T-cell (primary cell): ENCODE measurements around the gene RNF141. TPM values are rescaled to one million over a fixed set of nuclear protein-coding genes. Genes with fewer than 3 reads are reported as not detected.

Source experiments
- ATAC-seq, 4 experiments: fragments of 200-7000 bp in 3 of 4; fragments of 150-1000 bp in 1 of 4; cut with Tn5 transposase; replicated peaks in 1 of 4; 1 replicate in 3 of 4; 2 replicates in 1 of 4; pipeline ENCODE4 v1.10.0; 2021; ENCODE audit warnings: moderate library complexity in 3 of 4, mild to moderate bottlenecking in 2 of 4, moderate number of reproducible peaks in 1 of 4
- CTCF ChIA-PET, 2 donors: fragments of 300-600 bp; sonication (Branson Sonifier 250); formaldehyde crosslinking; loops; one replicate each; lab custom pipeline; 2022; ENCODE audit warnings: antibody characterized with exemption in 2 of 2; lab: Charles Lee
- POLR2A ChIA-PET, 2 donors: fragments of 300-600 bp; sonication (Branson Sonifier 250); formaldehyde crosslinking; loops; one replicate each; lab custom pipeline; 2022; ENCODE audit warnings: antibody characterized with exemption in 2 of 2; lab: Charles Lee
- DNase-seq, 35 experiments: peaks; one replicate each; pipeline versions ENCODE4 v3.0.0 to v3.0.0-alpha.2; 2013 to 2023
- H3K27ac ChIP-seq: one replicate; pipeline ENCODE4 v1.5.1; 2013; ENCODE audit warnings: low read length
- H3K27me3 ChIP-seq, 2 experiments: replicated peaks in 1 of 2; 1 replicate in 1 of 2; 2 replicates in 1 of 2; pipeline versions ENCODE4 v1.6.1 to v1.7.0; 2013; ENCODE audit warnings: low read length in 1 of 2, mixed read lengths in 1 of 2; ENCODE audit not compliant: control insufficient read depth in 2 of 2, insufficient read depth in 2 of 2; ENCODE audit errors: extremely low read depth in 1 of 2
- H3K36me3 ChIP-seq, 2 donors: 1 replicate in 1 of 2; 2 replicates in 1 of 2; pipeline versions ENCODE4 v1.6.1 to v1.7.0; 2013; ENCODE audit warnings: low read length in 1 of 2; ENCODE audit not compliant: control insufficient read depth in 2 of 2, insufficient read depth in 1 of 2; ENCODE audit errors: extremely low read depth in 1 of 2
- H3K4me1 ChIP-seq, 2 experiments: 1 replicate in 1 of 2; 2 replicates in 1 of 2; pipeline versions ENCODE4 v1.6.1 to v1.7.0; 2013; ENCODE audit warnings: low read length in 2 of 2, mixed read lengths in 1 of 2; ENCODE audit not compliant: insufficient read depth in 2 of 2, control insufficient read depth in 1 of 2; ENCODE audit errors: extremely low read depth in 1 of 2
- H3K4me3 ChIP-seq, 2 donors: 1 replicate in 1 of 2; 2 replicates in 1 of 2; pipeline versions ENCODE4 v1.5.1 to v1.7.0; 2013; ENCODE audit warnings: mild to moderate bottlenecking in 2 of 2, low read length in 1 of 2, moderate library complexity in 1 of 2; ENCODE audit not compliant: control insufficient read depth in 1 of 2; ENCODE audit errors: extremely low read depth in 1 of 2
- H3K9me3 ChIP-seq: 2 replicates; pipeline ENCODE4 v1.7.0; 2013
- H3K27ac Mint-ChIP-seq, 2 donors: one replicate each; pipeline ENCODE4 v1.8.0; 2020 to 2021; ENCODE audit warnings: mild to moderate bottlenecking in 2 of 2, mixed read lengths in 2 of 2
- H3K27me3 Mint-ChIP-seq, 2 donors: one replicate each; pipeline ENCODE4 v1.8.0; 2021 to 2022; ENCODE audit warnings: mixed read lengths in 2 of 2
- H3K36me3 Mint-ChIP-seq: one replicate; pipeline ENCODE4 v1.8.0; 2021; ENCODE audit warnings: mixed read lengths
- H3K4me1 Mint-ChIP-seq, 3 donors: one replicate each; pipeline ENCODE4 v1.8.0; 2020 to 2022; ENCODE audit warnings: mixed read lengths in 3 of 3, mild to moderate bottlenecking in 1 of 3
- H3K4me3 Mint-ChIP-seq, 3 donors: one replicate each; pipeline ENCODE4 v1.8.0; 2020 to 2022; ENCODE audit warnings: mild to moderate bottlenecking in 3 of 3, mixed read lengths in 3 of 3, moderate library complexity in 3 of 3
- H3K9me3 Mint-ChIP-seq, 3 donors: one replicate each; pipeline ENCODE4 v1.8.0; 2020 to 2022; ENCODE audit warnings: mixed read lengths in 3 of 3
- WGBS: methylation state at CpG from one replicate; pipeline ENCODE4 v1.1.5; 2013; ENCODE audit warnings: missing lambda C conversion rate; ENCODE audit not compliant: insufficient coverage; 5-methylcytosine and 5-hydroxymethylcytosine counted together
- total RNA-seq, 35 experiments: library from RNA in 6 of 35; stranded (reverse) in 6 of 35; fragments of 120-200 nt in 1 of 35; gene quantifications; one replicate each; pipeline versions ENCODE4 v1.2.1 to v1.2.4 and lab custom pipeline; 2013 to 2026

Gene RNF141
- total RNA-seq, 5 donors from 2014 or later (not counting 1 experiment from before 2014, with no cell fraction given), result 15.1 to 17.3 (median 15.3) TPM

DNA sequence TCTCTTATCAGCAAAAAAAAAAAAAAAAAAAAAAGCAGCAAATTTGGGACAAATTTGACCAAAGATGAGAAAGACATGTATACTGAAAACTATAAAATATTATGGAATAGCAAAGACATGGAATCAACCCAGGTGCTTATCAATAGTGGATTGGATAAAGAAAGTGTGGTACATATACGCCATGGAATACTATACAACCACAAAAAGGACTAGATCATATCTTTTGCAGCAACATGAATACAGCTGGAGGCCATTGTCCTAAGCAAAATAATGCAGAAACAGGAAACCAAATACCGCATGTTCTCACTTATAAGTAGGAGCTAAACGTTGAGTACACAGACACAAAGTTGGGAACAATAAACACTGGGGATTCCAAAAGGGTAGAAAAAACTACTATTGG is 1.8 kb upstream of the RNF141 start:
- Histone ChIP-seq H3K36me3 (no peaks in the 10 kb centered on the region), H3K4me1 (peaks cover 0 to 12% of the 10 kb centered on the region in 2 experiments), H3K27me3 (peaks cover 0 to 13% of the 10 kb centered on the region in 2 experiments), H3K4me3 (no peak overlapping the region), H3K9me3 (no peaks in the 10 kb centered on the region), H3K27ac (no peak overlapping the region)
- WGBS, result no CpG with 5 or more reads among the region's 3 CpGs
- no peaks in the 10 kb centered on the region for H3K9me3 Mint-ChIP-seq
- DNase-seq (no peak), ATAC-seq (no peak)
- H3K27ac Mint-ChIP-seq, result no peak overlapping the region
- no peaks in the 10 kb centered on the region for H3K36me3 Mint-ChIP-seq
- CTCF ChIA-PET, result interaction anchor here (0.6 to 2.2 kb wide), 3 partner anchors 10 to 930 kb away, joined by 3 to 12 read pairs (median 7); partner anchors contain the start of gene EIF4G2 (in 1 of the 2)
- peaks cover 16 to 30% (median 22%) of the 10 kb centered on the region in 3 donors for H3K4me1 Mint-ChIP-seq
- H3K4me3 Mint-ChIP-seq, result no peak overlapping the region
- POLR2A ChIA-PET, result interaction anchor here (0.6 to 2.8 kb wide), 2 partner anchors 11 to 266 kb away, joined by 3 to 13 read pairs; partner anchors contain the start of gene EIF4G2 (in 1 of the 2)
- no peaks in the 10 kb centered on the region for H3K27me3 Mint-ChIP-seq

- H3K36me3 ChIP-seq, result no peaks in the 10 kb centered on the region
- Mint-ChIP-seq H3K27ac (peak overlapping the region; percentile 58 to 75), H3K4me1 (peaks cover 17 to 32% (median 26%) of the 10 kb centered on the region in 3 donors), H3K9me3 (no peaks in the 10 kb centered on the region), H3K27me3 (no peaks in the 10 kb centered on the region), H3K4me3 (peak overlapping the region; percentile 87 to 91 (median 87)), H3K36me3 (no peaks in the 10 kb centered on the region)
- H3K27ac ChIP-seq, result no peak overlapping the region
- H3K27me3 ChIP-seq, result peaks cover 0 to 13% of the 10 kb centered on the region in 2 experiments
- ChIA-PET CTCF (interaction anchor here (0.6 to 2.8 kb wide), 15 partner anchors 9 to 1155 kb away, joined by 3 to 14 read pairs (median 6); partner anchors contain the start of genes AMPD3 (in 1 of the 2) and EIF4G2 (in 1 of the 2)), POLR2A (interaction anchor here (0.5 to 2.8 kb wide), 5 partner anchors 10 to 1119 kb away, joined by 3 to 13 read pairs (median 3); partner anchors contain the start of gene EIF4G2 (in 1 of the 2))
- DNase-seq, result no peak
- WGBS, result 71% methylated on average over 4 of the region's 5 CpGs
- H3K9me3 ChIP-seq, result no peaks in the 10 kb centered on the region
- peak overlapping the region; percentile 82 to 86 for H3K4me3 ChIP-seq
- no peak for ATAC-seq
- peaks cover 2 to 12% of the 10 kb centered on the region in 2 experiments for H3K4me1 ChIP-seq
These were observed 559 bp upstream of the RNF141 start for GRCh38 chr11:10541561-10541930.

DNA sequence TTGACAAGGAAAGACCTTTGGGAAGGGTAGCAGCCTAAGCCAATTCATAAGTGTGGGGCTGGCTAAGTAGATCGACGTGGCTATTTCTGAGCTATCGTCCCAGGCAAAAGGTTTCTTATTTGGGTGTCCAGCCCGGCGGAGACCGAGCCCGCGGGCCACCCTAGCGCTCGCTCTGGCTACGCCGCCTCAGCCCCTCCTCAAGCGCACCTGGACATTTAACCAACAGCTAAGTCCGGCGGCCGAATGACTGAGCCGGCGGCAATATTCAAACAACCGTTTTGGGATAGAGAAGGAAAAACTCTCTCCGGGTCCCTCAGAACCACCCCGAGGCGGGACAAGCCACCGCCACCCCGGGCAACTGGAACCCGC is 457 bp downstream of the RNF141 start:
- H3K9me3 Mint-ChIP-seq, result no peaks in the 10 kb centered on the region
- H3K27me3 Mint-ChIP-seq, result no peaks in the 10 kb centered on the region
- H3K27ac Mint-ChIP-seq, result peak overlapping the region; percentile 36 to 86
- no peaks in the 10 kb centered on the region for H3K36me3 Mint-ChIP-seq
- H3K4me3 Mint-ChIP-seq, result peak overlapping the region; percentile 87 to 91 (median 87)
- DNase-seq (peak in 3 of 35 experiments; percentile 0 to 5 (median 5)), ATAC-seq (peak; percentile 6 to 13 (median 7))
- CTCF ChIA-PET, result interaction anchor here (0.5 to 2.8 kb wide), 21 partner anchors 9 to 1402 kb away, joined by 3 to 14 read pairs (median 5); partner anchors contain the start of genes AMPD3 (in 1 of the 2), CTR9 (in 1 of the 2), EIF4G2 (in 1 of the 2) and ZBED5 (in 1 of the 2)
- Histone ChIP-seq H3K9me3 (no peaks in the 10 kb centered on the region), H3K4me3 (peak overlapping the region; percentile 82 to 86), H3K27me3 (peaks cover 0 to 13% of the 10 kb centered on the region in 2 experiments), H3K27ac (peak overlapping the region; percentile 78), H3K4me1 (peaks cover 2 to 12% of the 10 kb centered on the region in 2 experiments), H3K36me3 (no peaks in the 10 kb centered on the region)
- peaks cover 25 to 42% (median 34%) of the 10 kb centered on the region in 3 donors for H3K4me1 Mint-ChIP-seq
- POLR2A ChIA-PET, result interaction anchor here (0.6 to 2.8 kb wide), 8 partner anchors 12 to 317 kb away, joined by 3 to 13 read pairs (median 3); partner anchors contain the start of genes AMPD3 (in 1 of the 2), EIF4G2 (in 1 of the 2) and ZBED5 (in 1 of the 2)
- WGBS, result under 1% methylated on average over 17 of the region's 25 CpGs

GRCh38 chr11:10539339-10539738 is 1.6 kb downstream of the RNF141 start:
- peaks cover 0 to 6% of the 10 kb centered on the region in 2 experiments for H3K27me3 ChIP-seq
- no peaks in the 10 kb centered on the region for H3K36me3 Mint-ChIP-seq
- peaks cover 25 to 44% (median 36%) of the 10 kb centered on the region in 3 donors for H3K4me1 Mint-ChIP-seq
- no peak overlapping the region for H3K27ac Mint-ChIP-seq
- H3K4me3 Mint-ChIP-seq, result peak overlapping the region; percentile 87 to 91 (median 87)
- no peaks in the 10 kb centered on the region for H3K9me3 Mint-ChIP-seq
- POLR2A ChIA-PET, result no interaction called here
- H3K27me3 Mint-ChIP-seq, result no peaks in the 10 kb centered on the region
- DNase-seq (no peak), ATAC-seq (no peak)
- H3K9me3 ChIP-seq, result no peaks in the 10 kb centered on the region
- H3K36me3 ChIP-seq, result no peaks in the 10 kb centered on the region
- no peak overlapping the region for H3K27ac ChIP-seq
- H3K4me3 ChIP-seq, result no peak overlapping the region
- H3K4me1 ChIP-seq, result peaks cover 2 to 12% of the 10 kb centered on the region in 2 experiments
- CTCF ChIA-PET, result interaction anchor here in 1 of 2 donors (2.8 kb wide), 1 partner anchor 115 kb away, joined by 11 read pairs; no protein-coding TSS in a partner anchor

- CTCF ChIA-PET, result no interaction called here
- DNase-seq (no peak), ATAC-seq (no peak)
- POLR2A ChIA-PET, result no interaction called here
- 100% methylated on average over 1 of the region's 1 CpG for WGBS
- peaks cover 0 to 3% of the 10 kb centered on the region in 2 experiments for H3K27me3 ChIP-seq
- Mint-ChIP-seq H3K9me3 (no peaks in the 10 kb centered on the region), H3K4me3 (no peak overlapping the region), H3K36me3 (peaks cover 2% of the 10 kb centered on the region), H3K4me1 (peaks cover 25 to 44% (median 36%) of the 10 kb centered on the region in 3 donors), H3K27me3 (no peaks in the 10 kb centered on the region), H3K27ac (no peak overlapping the region)
- H3K9me3 ChIP-seq, result no peaks in the 10 kb centered on the region
- H3K4me1 ChIP-seq, result peaks cover 2 to 12% of the 10 kb centered on the region in 2 experiments
- H3K27ac ChIP-seq, result no peak overlapping the region
- no peak overlapping the region for H3K4me3 ChIP-seq
- no peaks in the 10 kb centered on the region for H3K36me3 ChIP-seq
These were observed 2.1 kb downstream of the RNF141 start for GRCh38 chr11:10538924-10539323.

- no peaks in the 10 kb centered on the region for H3K27me3 Mint-ChIP-seq
- ChIA-PET CTCF (no interaction called here), POLR2A (no interaction called here)
- H3K4me3 Mint-ChIP-seq, result no peak overlapping the region
- H3K4me1 Mint-ChIP-seq, result peaks cover 25 to 48% (median 36%) of the 10 kb centered on the region in 3 donors
- H3K36me3 Mint-ChIP-seq, result peaks cover 11% of the 10 kb centered on the region
- Histone ChIP-seq H3K4me3 (no peak overlapping the region), H3K4me1 (peaks cover 2 to 12% of the 10 kb centered on the region in 2 experiments), H3K27ac (no peak overlapping the region), H3K27me3 (no peaks in the 10 kb centered on the region), H3K36me3 (peaks cover 0 to 9% of the 10 kb centered on the region in 2 donors), H3K9me3 (no peaks in the 10 kb centered on the region)
- ATAC-seq, result no peak
- H3K27ac Mint-ChIP-seq, result no peak overlapping the region
- no peaks in the 10 kb centered on the region for H3K9me3 Mint-ChIP-seq
- DNase-seq, result no peak
These were observed 3.4 kb downstream of the RNF141 start for GRCh38 chr11:10537600-10537999.
